Neural cell (in vitro differentiated cells): ENCODE results near the gene TIAM1. TPM values are rescaled to one million over a fixed set of nuclear protein-coding genes. Genes with fewer than 3 reads are reported as not detected.

Experiments used
- H2AFZ ChIP-seq: fragments of 200-600, 300-800 bp; sonication (generic), shearing (Covaris generic); 2 replicates; pipeline ENCODE4 v1.6.0; 2014; ENCODE audit warnings: low read depth, mild to moderate bottlenecking, antibody characterized with exemption, low read length, moderate library complexity
- H3F3A ChIP-seq: fragments of 200-600 bp; shearing (Covaris generic); 2 replicates; pipeline ENCODE4 v1.6.1; 2016; ENCODE audit warnings: mild to moderate bottlenecking, moderate library complexity, mixed read lengths, antibody characterized with exemption, low read length; ENCODE audit not compliant: insufficient read depth, poor library complexity, severe bottlenecking
- H3K27ac ChIP-seq: fragments of 200-600, 300-800 bp; sonication (generic), shearing (Covaris generic); 2 replicates; pipeline ENCODE4 v1.5.1; 2014; ENCODE audit warnings: mild to moderate bottlenecking, low read length, moderate library complexity
- H3K27me3 ChIP-seq: fragments of 300-800, 200-600 bp; sonication (generic), shearing (Covaris generic); 2 replicates; pipeline ENCODE4 v1.6.0; 2014; ENCODE audit warnings: mild to moderate bottlenecking, low read depth, low read length, moderate library complexity; ENCODE audit not compliant: insufficient read depth
- H3K36me3 ChIP-seq: fragments of 300-800, 200-600 bp; sonication (generic), shearing (Covaris generic); 2 replicates; pipeline ENCODE4 v1.5.1; 2014; ENCODE audit warnings: mild to moderate bottlenecking, antibody characterized with exemption, low read length, moderate library complexity; ENCODE audit not compliant: insufficient read depth
- H3K4me2 ChIP-seq: fragments of 300-800, 200-600 bp; sonication (generic), shearing (Covaris generic); 2 replicates; pipeline ENCODE4 v1.6.0; 2014; ENCODE audit warnings: mild to moderate bottlenecking, low read length
- H3K4me3 ChIP-seq: fragments of 300-800, 200-600 bp; sonication (generic), shearing (Covaris generic); 2 replicates; pipeline ENCODE4 v1.5.1; 2014; ENCODE audit warnings: mild to moderate bottlenecking, low read length, moderate library complexity
- H3K79me2 ChIP-seq: fragments of 200-600 bp; shearing (Covaris generic); replicated peaks from 2 replicates; pipeline ENCODE4 v1.6.0; 2014; ENCODE audit warnings: mild to moderate bottlenecking, low read length, moderate library complexity; ENCODE audit not compliant: insufficient read depth
- H3K9ac ChIP-seq: fragments of 300-800, 200-600 bp; sonication (generic), shearing (Covaris generic); 2 replicates; pipeline ENCODE4 v1.6.1; 2016; ENCODE audit warnings: mild to moderate bottlenecking, low read length, mixed read lengths
- H3K9me2 ChIP-seq: fragments of 200-600 bp; shearing (Covaris generic); 2 replicates; pipeline ENCODE4 v1.6.1; 2016; ENCODE audit warnings: mild to moderate bottlenecking, low read length, mixed read lengths; ENCODE audit not compliant: insufficient read depth
- H3K9me3 ChIP-seq: fragments of 200-600, 300-800 bp; sonication (generic), shearing (Covaris generic); 2 replicates; pipeline ENCODE4 v1.6.1; 2016; ENCODE audit warnings: mild to moderate bottlenecking, mixed run types, low read length, moderate library complexity, mixed read lengths
- H4K20me1 ChIP-seq: fragments of 200-600 bp; shearing (Covaris generic); 2 replicates; pipeline ENCODE4 v1.6.1; 2016; ENCODE audit warnings: mild to moderate bottlenecking, mixed run types; ENCODE audit not compliant: insufficient read depth
- EP300 ChIP-seq: fragments of 450-650 bp; conservative IDR thresholded peaks from 2 replicates; pipeline ENCODE4 v1.6.1; 2014; ENCODE audit warnings: antibody characterized with exemption, mild to moderate bottlenecking, moderate library complexity; ENCODE audit not compliant: poor library complexity, severe bottlenecking
- EZH2 ChIP-seq: fragments of 200-600, 300-800 bp; shearing (Covaris generic), sonication (generic); IDR thresholded peaks from 2 replicates; pipeline ENCODE4 v1.6.1; 2014; ENCODE audit warnings: antibody characterized with exemption, low read length, borderline replicate concordance, mild to moderate bottlenecking; ENCODE audit not compliant: insufficient read depth, poor library complexity, severe bottlenecking
- MXI1 ChIP-seq: fragments of 450-650 bp; conservative IDR thresholded peaks from 2 replicates; pipeline ENCODE4 v1.6.1; 2014; ENCODE audit warnings: antibody characterized with exemption, mild to moderate bottlenecking; ENCODE audit not compliant: poor library complexity, severe bottlenecking
- POLR2AphosphoS5 ChIP-seq: IDR thresholded peaks from 2 replicates; pipeline ENCODE4 v1.6.1; 2012
- RAD21 ChIP-seq: fragments of 450-650 bp; conservative IDR thresholded peaks from 2 replicates; pipeline ENCODE4 v1.6.1; 2014; ENCODE audit warnings: antibody characterized with exemption, mild to moderate bottlenecking, moderate library complexity
- SMC3 ChIP-seq: fragments of 450-650 bp; conservative IDR thresholded peaks from 2 replicates; pipeline ENCODE4 v1.6.1; 2014; ENCODE audit warnings: antibody characterized with exemption, mild to moderate bottlenecking, moderate library complexity; ENCODE audit not compliant: poor library complexity
- TAF1 ChIP-seq: IDR thresholded peaks from 2 replicates; pipeline ENCODE4 v1.6.1; 2012; ENCODE audit warnings: low read depth
- polyA plus RNA-seq: library from polyadenylated mRNA; depleted of rRNA; stranded (reverse); fragments of >200 nt; gene quantifications from 2 replicates; pipeline ENCODE4 v1.2.3, GENCODE V29; 2014
- TF ChIP-seq, protein P1 (sequence below): fragments of 450-650 bp; IDR thresholded peaks from 2 replicates; pipeline ENCODE4 v1.5.1; 2014; ENCODE audit warnings: antibody characterized with exemption, mild to moderate bottlenecking, moderate library complexity; ENCODE audit not compliant: poor library complexity, severe bottlenecking
- TF ChIP-seq, protein P2 (sequence below): IDR thresholded peaks from 2 replicates; pipeline ENCODE4 v1.6.1; 2012; ENCODE audit warnings: borderline replicate concordance

Gene TIAM1
- polyA plus RNA-seq, 1 donor from 2014 or later, result 13.2 TPM

DNA sequence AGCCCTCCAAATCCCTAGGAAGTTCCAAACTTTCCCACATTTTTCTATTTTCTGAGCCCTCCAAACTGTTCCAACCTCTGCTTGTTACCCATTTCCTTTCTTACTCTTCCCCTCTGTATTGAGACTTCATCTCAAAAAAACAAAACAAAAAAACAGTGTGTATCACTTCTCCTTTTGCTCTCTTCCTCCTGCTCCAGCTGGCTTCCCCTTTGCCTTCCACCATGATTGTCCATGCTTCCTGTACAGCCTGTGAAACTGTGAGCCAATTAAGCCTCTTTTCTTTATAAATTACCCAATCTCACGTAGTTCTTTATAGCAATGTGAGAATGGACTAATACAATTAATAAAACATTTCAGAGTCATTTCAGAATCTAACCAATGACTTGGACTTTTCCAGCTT lies 236.2 kb downstream of the TIAM1 start:
- no peak overlapping the region for H3K9ac ChIP-seq
- H4K20me1 ChIP-seq, result no peaks in the 10 kb centered on the region
- no peaks in the 10 kb centered on the region for H3K27me3 ChIP-seq
- no peak overlapping the region for H2AFZ ChIP-seq
- no peaks in the 10 kb centered on the region for H3K36me3 ChIP-seq
- no peak overlapping the region for H3K27ac ChIP-seq
- H3K9me3 ChIP-seq, result no peaks in the 10 kb centered on the region
- H3K9me2 ChIP-seq, result no peaks in the 10 kb centered on the region
- H3K4me3 ChIP-seq, result no peak overlapping the region
- no peaks in the 10 kb centered on the region for H3K79me2 ChIP-seq
- TF ChIP-seq, protein P1, sequence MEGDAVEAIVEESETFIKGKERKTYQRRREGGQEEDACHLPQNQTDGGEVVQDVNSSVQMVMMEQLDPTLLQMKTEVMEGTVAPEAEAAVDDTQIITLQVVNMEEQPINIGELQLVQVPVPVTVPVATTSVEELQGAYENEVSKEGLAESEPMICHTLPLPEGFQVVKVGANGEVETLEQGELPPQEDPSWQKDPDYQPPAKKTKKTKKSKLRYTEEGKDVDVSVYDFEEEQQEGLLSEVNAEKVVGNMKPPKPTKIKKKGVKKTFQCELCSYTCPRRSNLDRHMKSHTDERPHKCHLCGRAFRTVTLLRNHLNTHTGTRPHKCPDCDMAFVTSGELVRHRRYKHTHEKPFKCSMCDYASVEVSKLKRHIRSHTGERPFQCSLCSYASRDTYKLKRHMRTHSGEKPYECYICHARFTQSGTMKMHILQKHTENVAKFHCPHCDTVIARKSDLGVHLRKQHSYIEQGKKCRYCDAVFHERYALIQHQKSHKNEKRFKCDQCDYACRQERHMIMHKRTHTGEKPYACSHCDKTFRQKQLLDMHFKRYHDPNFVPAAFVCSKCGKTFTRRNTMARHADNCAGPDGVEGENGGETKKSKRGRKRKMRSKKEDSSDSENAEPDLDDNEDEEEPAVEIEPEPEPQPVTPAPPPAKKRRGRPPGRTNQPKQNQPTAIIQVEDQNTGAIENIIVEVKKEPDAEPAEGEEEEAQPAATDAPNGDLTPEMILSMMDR, result no peak
- TF ChIP-seq EZH2, result no peak
- no peak for TF ChIP-seq RAD21
- TF ChIP-seq, protein P2, sequence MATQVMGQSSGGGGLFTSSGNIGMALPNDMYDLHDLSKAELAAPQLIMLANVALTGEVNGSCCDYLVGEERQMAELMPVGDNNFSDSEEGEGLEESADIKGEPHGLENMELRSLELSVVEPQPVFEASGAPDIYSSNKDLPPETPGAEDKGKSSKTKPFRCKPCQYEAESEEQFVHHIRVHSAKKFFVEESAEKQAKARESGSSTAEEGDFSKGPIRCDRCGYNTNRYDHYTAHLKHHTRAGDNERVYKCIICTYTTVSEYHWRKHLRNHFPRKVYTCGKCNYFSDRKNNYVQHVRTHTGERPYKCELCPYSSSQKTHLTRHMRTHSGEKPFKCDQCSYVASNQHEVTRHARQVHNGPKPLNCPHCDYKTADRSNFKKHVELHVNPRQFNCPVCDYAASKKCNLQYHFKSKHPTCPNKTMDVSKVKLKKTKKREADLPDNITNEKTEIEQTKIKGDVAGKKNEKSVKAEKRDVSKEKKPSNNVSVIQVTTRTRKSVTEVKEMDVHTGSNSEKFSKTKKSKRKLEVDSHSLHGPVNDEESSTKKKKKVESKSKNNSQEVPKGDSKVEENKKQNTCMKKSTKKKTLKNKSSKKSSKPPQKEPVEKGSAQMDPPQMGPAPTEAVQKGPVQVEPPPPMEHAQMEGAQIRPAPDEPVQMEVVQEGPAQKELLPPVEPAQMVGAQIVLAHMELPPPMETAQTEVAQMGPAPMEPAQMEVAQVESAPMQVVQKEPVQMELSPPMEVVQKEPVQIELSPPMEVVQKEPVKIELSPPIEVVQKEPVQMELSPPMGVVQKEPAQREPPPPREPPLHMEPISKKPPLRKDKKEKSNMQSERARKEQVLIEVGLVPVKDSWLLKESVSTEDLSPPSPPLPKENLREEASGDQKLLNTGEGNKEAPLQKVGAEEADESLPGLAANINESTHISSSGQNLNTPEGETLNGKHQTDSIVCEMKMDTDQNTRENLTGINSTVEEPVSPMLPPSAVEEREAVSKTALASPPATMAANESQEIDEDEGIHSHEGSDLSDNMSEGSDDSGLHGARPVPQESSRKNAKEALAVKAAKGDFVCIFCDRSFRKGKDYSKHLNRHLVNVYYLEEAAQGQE, result no peak
- TF ChIP-seq SMC3, result no peak
- no peak for TF ChIP-seq MXI1
- TF ChIP-seq TAF1, result no peak
- TF ChIP-seq POLR2AphosphoS5, result no peak
- no peak for TF ChIP-seq EP300
- H3K4me2 ChIP-seq, result no peak overlapping the region
- no peaks in the 10 kb centered on the region for H3F3A ChIP-seq

DNA sequence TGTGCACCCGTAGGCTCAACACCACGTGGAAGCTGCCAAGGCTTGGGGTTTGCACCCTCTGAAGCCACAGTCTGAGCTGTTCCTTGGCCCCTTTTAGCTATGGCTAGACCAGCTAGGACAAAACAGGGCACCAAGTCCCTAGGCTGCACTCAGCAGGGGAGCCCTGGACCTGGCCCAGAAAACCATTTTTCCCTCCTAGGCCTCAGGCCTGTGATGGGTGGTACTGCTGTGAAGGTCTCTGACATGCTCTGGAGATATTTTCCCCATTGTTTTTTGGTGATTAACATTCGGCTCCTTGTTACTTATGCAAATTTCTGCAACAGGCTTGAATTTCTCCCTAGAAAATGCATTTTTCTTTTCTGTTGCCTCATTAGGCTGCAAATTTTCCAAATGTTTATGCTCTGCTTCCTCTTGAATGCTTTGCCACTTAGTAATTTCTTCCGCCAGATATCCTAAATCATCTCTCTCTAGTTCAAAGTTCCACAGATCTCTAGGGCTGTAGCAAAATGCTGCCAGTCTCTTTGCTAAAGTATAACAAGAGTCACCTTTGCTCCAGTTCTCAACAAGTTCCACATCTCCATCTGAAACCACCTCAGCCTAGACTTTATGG lies 236.8 kb downstream of the TIAM1 start:
- Histone ChIP-seq H2AFZ (no peak overlapping the region), H3K9me2 (no peaks in the 10 kb centered on the region), H3K9ac (no peak overlapping the region), H3K36me3 (no peaks in the 10 kb centered on the region), H3K27ac (no peak overlapping the region), H3K27me3 (no peaks in the 10 kb centered on the region), H3K4me2 (no peak overlapping the region), H4K20me1 (no peaks in the 10 kb centered on the region), H3K4me3 (no peak overlapping the region), H3F3A (no peaks in the 10 kb centered on the region), H3K9me3 (no peaks in the 10 kb centered on the region), H3K79me2 (no peaks in the 10 kb centered on the region)
- TF ChIP-seq, protein P2, result no peak
- TF ChIP-seq TAF1, result no peak
- TF ChIP-seq, protein P1, result no peak
- no peak for TF ChIP-seq SMC3
- TF ChIP-seq EZH2, result no peak
- no peak for TF ChIP-seq MXI1
- no peak for TF ChIP-seq EP300
- no peak for TF ChIP-seq POLR2AphosphoS5
- no peak for TF ChIP-seq RAD21
